ENCODE data around the gene SPTBN1. TPM values are rescaled to one million over a fixed set of nuclear protein-coding genes. Genes with fewer than 3 reads are reported as not detected.

Gene SPTBN1
- total and polyA plus RNA-seq, 9 of the 15 experiments (the other 6 are each of a cell fraction or from before 2014, with no cell fraction given) = 8.9 to 66.8 (median 31.4) TPM

DNA sequence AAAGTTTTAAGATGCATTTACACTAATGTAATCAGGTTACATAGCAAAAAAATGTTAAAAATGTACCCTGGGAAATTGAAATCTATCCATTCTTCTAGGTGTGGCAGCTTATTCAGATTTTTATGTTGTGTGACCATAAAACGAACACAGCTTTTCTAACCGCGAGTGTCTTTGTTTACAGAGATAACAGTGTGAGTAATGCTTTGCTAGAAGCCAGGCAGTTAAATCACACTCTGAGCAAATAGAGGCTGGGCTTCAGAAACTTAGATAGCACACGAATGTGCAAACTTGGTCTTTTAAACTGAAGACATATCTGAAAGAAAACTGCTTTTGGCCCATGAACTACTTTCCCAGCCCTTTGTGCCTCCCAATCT lies 116.1 kb downstream of the SPTBN1 start (continued):
- TF ChIP-seq, protein P1, sequence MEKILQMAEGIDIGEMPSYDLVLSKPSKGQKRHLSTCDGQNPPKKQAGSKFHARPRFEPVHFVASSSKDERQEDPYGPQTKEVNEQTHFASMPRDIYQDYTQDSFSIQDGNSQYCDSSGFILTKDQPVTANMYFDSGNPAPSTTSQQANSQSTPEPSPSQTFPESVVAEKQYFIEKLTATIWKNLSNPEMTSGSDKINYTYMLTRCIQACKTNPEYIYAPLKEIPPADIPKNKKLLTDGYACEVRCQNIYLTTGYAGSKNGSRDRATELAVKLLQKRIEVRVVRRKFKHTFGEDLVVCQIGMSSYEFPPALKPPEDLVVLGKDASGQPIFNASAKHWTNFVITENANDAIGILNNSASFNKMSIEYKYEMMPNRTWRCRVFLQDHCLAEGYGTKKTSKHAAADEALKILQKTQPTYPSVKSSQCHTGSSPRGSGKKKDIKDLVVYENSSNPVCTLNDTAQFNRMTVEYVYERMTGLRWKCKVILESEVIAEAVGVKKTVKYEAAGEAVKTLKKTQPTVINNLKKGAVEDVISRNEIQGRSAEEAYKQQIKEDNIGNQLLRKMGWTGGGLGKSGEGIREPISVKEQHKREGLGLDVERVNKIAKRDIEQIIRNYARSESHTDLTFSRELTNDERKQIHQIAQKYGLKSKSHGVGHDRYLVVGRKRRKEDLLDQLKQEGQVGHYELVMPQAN (IDR thresholded peaks at IDR 0.05; ENCODE audit: borderline replicate concordance) = no peak
- TF ChIP-seq FOXA1 (IDR thresholded peaks at IDR 0.05; ENCODE audit: borderline replicate concordance) (peak; percentile 90), FOSL1 (tag; conservative IDR thresholded peaks at IDR 0.05) (peak; percentile 95), TCF3 (CRISPR knock-in tag; IDR thresholded peaks at IDR 0.05) (peak; percentile 83), NBN (IDR thresholded peaks at IDR 0.05; ENCODE audit: low read depth) (peak; percentile 56; the same call in 1 of the 2 replicates), FOXM1 (IDR thresholded peaks at IDR 0.05; ENCODE audit: low read depth) (peak; percentile 68; the same call in 1 of the 2 replicates), FOXM1 (CRISPR knock-in tag; IDR thresholded peaks at IDR 0.05; ENCODE audit: low read depth) (no peak), EGR1 (conservative IDR thresholded peaks at IDR 0.05) (0 out of 2 replicates have a peak, but pooled peaks have one; percentile 14), BHLHE40 (IDR thresholded peaks at IDR 0.05; ENCODE audit: low read length) (peak; percentile 26; the same call in 1 of the 2 replicates), CBFA2T3 (IDR thresholded peaks at IDR 0.05) (peak; percentile 94), CHD4 (IDR thresholded peaks at IDR 0.05; ENCODE audit: insufficient read depth, insufficient replicate concordance, low read depth, low read length, poor library complexity, severe bottlenecking) (no peak), TEAD2 (tag; IDR thresholded peaks at IDR 0.05) (no peak), CAMTA2 (CRISPR knock-in tag; conservative IDR thresholded peaks at IDR 0.05) (no peak), MEIS2 (IDR thresholded peaks at IDR 0.05; ENCODE audit: partially characterized antibody) (peak; percentile 68), RCOR1 (IDR thresholded peaks at IDR 0.05; ENCODE audit: borderline replicate concordance in 1 of 2, low read depth in 2 of 2, low read length in 2 of 2) (peak; percentile 75 to 98), CBFA2T2 (conservative IDR thresholded peaks at IDR 0.05) (peak; percentile 87), SMARCC2 (IDR thresholded peaks at IDR 0.05; ENCODE audit: low read depth) (peak; percentile 60), CREM (IDR thresholded peaks at IDR 0.05; ENCODE audit: low read depth) (peak; percentile 28; the same call in 1 of the 2 replicates), SMARCE1 (IDR thresholded peaks at IDR 0.05) (peak; percentile 89), JUND (IDR thresholded peaks at IDR 0.05; ENCODE audit: borderline replicate concordance, low read depth, low read length) (peak; percentile 93), JUND (tag; IDR thresholded peaks at IDR 0.05; ENCODE audit: borderline replicate concordance, low read depth, low read length) (peak; percentile 81; the same call in 1 of the 3 replicates), MEF2A (IDR thresholded peaks at IDR 0.05; ENCODE audit: control insufficient read depth, low read depth, low read length) (peak; percentile 57)
- TF ChIP-seq, protein P2, sequence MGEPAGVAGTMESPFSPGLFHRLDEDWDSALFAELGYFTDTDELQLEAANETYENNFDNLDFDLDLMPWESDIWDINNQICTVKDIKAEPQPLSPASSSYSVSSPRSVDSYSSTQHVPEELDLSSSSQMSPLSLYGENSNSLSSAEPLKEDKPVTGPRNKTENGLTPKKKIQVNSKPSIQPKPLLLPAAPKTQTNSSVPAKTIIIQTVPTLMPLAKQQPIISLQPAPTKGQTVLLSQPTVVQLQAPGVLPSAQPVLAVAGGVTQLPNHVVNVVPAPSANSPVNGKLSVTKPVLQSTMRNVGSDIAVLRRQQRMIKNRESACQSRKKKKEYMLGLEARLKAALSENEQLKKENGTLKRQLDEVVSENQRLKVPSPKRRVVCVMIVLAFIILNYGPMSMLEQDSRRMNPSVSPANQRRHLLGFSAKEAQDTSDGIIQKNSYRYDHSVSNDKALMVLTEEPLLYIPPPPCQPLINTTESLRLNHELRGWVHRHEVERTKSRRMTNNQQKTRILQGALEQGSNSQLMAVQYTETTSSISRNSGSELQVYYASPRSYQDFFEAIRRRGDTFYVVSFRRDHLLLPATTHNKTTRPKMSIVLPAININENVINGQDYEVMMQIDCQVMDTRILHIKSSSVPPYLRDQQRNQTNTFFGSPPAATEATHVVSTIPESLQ (CRISPR knock-in tag; IDR thresholded peaks at IDR 0.05) = no peak
- TF ChIP-seq, protein P3, sequence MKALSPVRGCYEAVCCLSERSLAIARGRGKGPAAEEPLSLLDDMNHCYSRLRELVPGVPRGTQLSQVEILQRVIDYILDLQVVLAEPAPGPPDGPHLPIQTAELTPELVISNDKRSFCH (CRISPR knock-in tag; IDR thresholded peaks at IDR 0.05) = no peak
- TF ChIP-seq, protein P3 (tag; IDR thresholded peaks at IDR 0.05) = no peak
- TF ChIP-seq, protein P4, sequence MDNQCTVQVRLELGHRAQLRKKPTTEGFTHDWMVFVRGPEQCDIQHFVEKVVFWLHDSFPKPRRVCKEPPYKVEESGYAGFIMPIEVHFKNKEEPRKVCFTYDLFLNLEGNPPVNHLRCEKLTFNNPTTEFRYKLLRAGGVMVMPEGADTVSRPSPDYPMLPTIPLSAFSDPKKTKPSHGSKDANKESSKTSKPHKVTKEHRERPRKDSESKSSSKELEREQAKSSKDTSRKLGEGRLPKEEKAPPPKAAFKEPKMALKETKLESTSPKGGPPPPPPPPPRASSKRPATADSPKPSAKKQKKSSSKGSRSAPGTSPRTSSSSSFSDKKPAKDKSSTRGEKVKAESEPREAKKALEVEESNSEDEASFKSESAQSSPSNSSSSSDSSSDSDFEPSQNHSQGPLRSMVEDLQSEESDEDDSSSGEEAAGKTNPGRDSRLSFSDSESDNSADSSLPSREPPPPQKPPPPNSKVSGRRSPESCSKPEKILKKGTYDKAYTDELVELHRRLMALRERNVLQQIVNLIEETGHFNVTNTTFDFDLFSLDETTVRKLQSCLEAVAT (IDR thresholded peaks at IDR 0.05) = peak in 1 of 2 experiments; percentile 95; a peak in 2 of 4 replicates

All from K562 (cell line).